ENCODE results near the gene APCDD1L.

GRCh38 chr20:58542411-58543095 is 27.4 kb upstream of the APCDD1L start:
- TF ChIP-seq CTCF (IDR thresholded peaks at IDR 0.05; ENCODE audit: low read length) (no peak), EZH2 (IDR thresholded peaks at IDR 0.05; ENCODE audit: borderline replicate concordance, low read length) (no peak)
